ENCODE results near the gene HS1BP3. TPM values are rescaled to one million over a fixed set of nuclear protein-coding genes. Genes with fewer than 3 reads are reported as not detected.
A peak's percentile ranks its signal among the peaks of the same experiment; 100 is the strongest.

HS1BP3 gene
- total RNA-seq, 1 experiment from 2014 or later = 26.4 TPM

DNA sequence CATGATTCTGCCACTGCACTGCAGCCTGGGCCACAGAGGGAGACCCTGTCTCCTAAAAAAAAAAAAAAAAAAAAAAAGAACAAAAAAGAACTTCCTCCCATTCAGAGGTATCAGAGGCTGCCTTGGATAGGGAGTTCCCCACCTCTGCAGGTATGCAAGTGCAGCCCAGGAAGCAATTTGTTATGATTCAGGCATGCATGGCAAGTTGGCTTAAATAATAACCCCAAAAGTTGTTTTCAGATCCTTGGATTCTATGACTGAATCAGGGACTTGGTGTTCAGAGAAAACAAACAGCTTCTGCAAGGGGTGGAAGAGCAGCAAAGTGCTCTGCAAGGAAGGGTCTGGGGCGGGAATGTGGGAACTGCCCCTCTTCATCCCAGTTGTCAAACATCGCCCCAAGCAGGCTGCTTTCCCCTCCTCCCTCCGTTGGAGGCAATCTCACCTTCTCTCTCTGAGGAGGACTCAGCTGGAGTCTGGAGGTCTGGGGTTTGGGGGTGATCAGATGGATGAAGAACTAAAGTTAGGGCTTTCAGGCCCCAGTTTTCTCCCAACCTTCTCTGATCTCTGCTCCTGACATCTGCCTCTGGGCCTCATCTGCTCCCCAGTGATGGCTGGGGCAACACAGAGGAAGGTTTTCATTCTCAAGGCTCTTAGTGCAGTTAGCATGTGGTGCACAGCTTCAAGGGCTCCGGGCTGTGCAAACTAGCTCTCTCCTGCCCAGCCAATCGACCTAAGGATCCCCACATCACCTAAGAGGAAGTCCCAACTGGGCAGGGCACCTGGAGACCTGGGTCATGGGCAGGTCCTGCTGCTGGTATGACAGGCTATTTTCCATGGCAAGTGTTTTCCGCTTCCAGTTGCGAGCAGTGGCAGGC is 12.5 kb upstream of the HS1BP3 start:
- intact Hi-C loops (cut with micrococcal nuclease; ENCODE audit: unreplicated experiment) = loop anchor here (5.0 kb wide), 2 partner anchors 94 to 254 kb away; no protein-coding TSS in a partner anchor
- Mint-ChIP-seq H3K4me3 (ENCODE audit: low read depth, unreplicated experiment) (no peak overlapping the region), H3K4me1 (ENCODE audit: low read depth, unreplicated experiment) (peaks cover 20% of the 10 kb centered on the region), H3K27me3 (ENCODE audit: unreplicated experiment) (peaks cover 92% of the 10 kb centered on the region), H3K36me3 (ENCODE audit: insufficient read depth, unreplicated experiment) (no peaks in the 10 kb centered on the region), H3K27ac (ENCODE audit: unreplicated experiment) (no peak overlapping the region), H3K9me3 (ENCODE audit: low read depth, unreplicated experiment) (no peaks in the 10 kb centered on the region)
- CTCF ChIA-PET = interaction anchor here (0.7 to 1.7 kb wide), 4 partner anchors 12 to 470 kb away, joined by 3 to 5 read pairs (median 4); partner anchors contain the start of gene HS1BP3
- DNase-seq = no peak
- BruUV-seq (replicated peaks) = no TSS peak
- TF ChIP-seq, protein P1, sequence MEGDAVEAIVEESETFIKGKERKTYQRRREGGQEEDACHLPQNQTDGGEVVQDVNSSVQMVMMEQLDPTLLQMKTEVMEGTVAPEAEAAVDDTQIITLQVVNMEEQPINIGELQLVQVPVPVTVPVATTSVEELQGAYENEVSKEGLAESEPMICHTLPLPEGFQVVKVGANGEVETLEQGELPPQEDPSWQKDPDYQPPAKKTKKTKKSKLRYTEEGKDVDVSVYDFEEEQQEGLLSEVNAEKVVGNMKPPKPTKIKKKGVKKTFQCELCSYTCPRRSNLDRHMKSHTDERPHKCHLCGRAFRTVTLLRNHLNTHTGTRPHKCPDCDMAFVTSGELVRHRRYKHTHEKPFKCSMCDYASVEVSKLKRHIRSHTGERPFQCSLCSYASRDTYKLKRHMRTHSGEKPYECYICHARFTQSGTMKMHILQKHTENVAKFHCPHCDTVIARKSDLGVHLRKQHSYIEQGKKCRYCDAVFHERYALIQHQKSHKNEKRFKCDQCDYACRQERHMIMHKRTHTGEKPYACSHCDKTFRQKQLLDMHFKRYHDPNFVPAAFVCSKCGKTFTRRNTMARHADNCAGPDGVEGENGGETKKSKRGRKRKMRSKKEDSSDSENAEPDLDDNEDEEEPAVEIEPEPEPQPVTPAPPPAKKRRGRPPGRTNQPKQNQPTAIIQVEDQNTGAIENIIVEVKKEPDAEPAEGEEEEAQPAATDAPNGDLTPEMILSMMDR (IDR thresholded peaks at IDR 0.05; ENCODE audit: unreplicated experiment) = no peak

- H3K4me3 Mint-ChIP-seq (ENCODE audit: low read depth, unreplicated experiment) = no peak overlapping the region
- TF ChIP-seq, protein P1 (IDR thresholded peaks at IDR 0.05; ENCODE audit: unreplicated experiment) = no peak
- no peak for DNase-seq
- H3K27me3 Mint-ChIP-seq (ENCODE audit: unreplicated experiment) = peaks cover 92% of the 10 kb centered on the region
- no peak overlapping the region for H3K27ac Mint-ChIP-seq (ENCODE audit: unreplicated experiment)
- no TSS peak for BruUV-seq (replicated peaks)
- H3K36me3 Mint-ChIP-seq (ENCODE audit: insufficient read depth, unreplicated experiment) = no peaks in the 10 kb centered on the region
- intact Hi-C loops (cut with micrococcal nuclease; ENCODE audit: unreplicated experiment) = loop anchor here (5.0 kb wide), 2 partner anchors 95 to 255 kb away; no protein-coding TSS in a partner anchor
- H3K9me3 Mint-ChIP-seq (ENCODE audit: low read depth, unreplicated experiment) = no peaks in the 10 kb centered on the region
- peaks cover 20% of the 10 kb centered on the region for H3K4me1 Mint-ChIP-seq (ENCODE audit: low read depth, unreplicated experiment)
- CTCF ChIA-PET = interaction anchor here (0.9 to 2.0 kb wide), 6 partner anchors 11 to 301 kb away, joined by 4 to 38 read pairs (median 8); partner anchors contain the start of gene HS1BP3
Observed at GRCh38 chr2:20662308-20662937, 11.5 kb upstream of the HS1BP3 start.

GRCh38 chr2:20661421-20662307 is 10.8 kb upstream of the HS1BP3 start:
- TF ChIP-seq, protein P1 (IDR thresholded peaks at IDR 0.05; ENCODE audit: unreplicated experiment) = peak; percentile 92
- H3K4me1 Mint-ChIP-seq (ENCODE audit: low read depth, unreplicated experiment) = peaks cover 20% of the 10 kb centered on the region
- intact Hi-C loops (cut with micrococcal nuclease; ENCODE audit: unreplicated experiment) = loop anchor here (1.0 to 5.0 kb wide), 5 partner anchors 96 to 457 kb away; no protein-coding TSS in a partner anchor
- BruUV-seq (replicated peaks) = no TSS peak
- H3K27me3 Mint-ChIP-seq (ENCODE audit: unreplicated experiment) = peaks cover 95% of the 10 kb centered on the region
- H3K4me3 Mint-ChIP-seq (ENCODE audit: low read depth, unreplicated experiment) = no peak overlapping the region
- H3K36me3 Mint-ChIP-seq (ENCODE audit: insufficient read depth, unreplicated experiment) = no peaks in the 10 kb centered on the region
- peak; percentile 72 for DNase-seq
- CTCF ChIA-PET = interaction anchor here (0.6 to 2.0 kb wide), 10 partner anchors 10 to 334 kb away, joined by 3 to 38 read pairs (median 4); partner anchors contain the start of gene HS1BP3
- no peaks in the 10 kb centered on the region for H3K9me3 Mint-ChIP-seq (ENCODE audit: low read depth, unreplicated experiment)
- H3K27ac Mint-ChIP-seq (ENCODE audit: unreplicated experiment) = no peak overlapping the region
